ENCODE data around the gene SNW1.

Gene SNW1

DNA sequence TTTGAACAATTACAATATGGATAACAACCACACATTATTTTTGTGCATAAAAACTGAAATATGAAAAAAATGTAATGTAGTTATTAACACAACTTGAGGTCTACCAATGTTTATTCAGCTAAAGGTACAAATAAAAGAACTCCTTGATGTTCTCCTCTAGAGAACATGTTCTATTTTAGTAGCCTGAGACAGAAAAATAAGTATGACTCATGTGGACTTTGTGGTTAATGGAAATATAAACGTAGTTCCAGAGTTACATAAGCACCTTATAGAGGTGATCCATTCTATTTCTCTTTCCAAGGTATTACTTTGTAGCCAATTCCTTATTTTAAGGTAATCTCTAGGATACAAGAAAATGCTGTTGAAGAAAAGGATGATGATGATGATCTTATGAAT, 78.8 kb downstream of the SNW1 start:
- DNase-seq = no peak
- in situ Hi-C loops (cut with HindIII; ENCODE audit: low pct_ligation_motif_present, low pct_unique_long_range_greater_than_20kb, low sequenced_read_pairs) = no loop called here

DNA sequence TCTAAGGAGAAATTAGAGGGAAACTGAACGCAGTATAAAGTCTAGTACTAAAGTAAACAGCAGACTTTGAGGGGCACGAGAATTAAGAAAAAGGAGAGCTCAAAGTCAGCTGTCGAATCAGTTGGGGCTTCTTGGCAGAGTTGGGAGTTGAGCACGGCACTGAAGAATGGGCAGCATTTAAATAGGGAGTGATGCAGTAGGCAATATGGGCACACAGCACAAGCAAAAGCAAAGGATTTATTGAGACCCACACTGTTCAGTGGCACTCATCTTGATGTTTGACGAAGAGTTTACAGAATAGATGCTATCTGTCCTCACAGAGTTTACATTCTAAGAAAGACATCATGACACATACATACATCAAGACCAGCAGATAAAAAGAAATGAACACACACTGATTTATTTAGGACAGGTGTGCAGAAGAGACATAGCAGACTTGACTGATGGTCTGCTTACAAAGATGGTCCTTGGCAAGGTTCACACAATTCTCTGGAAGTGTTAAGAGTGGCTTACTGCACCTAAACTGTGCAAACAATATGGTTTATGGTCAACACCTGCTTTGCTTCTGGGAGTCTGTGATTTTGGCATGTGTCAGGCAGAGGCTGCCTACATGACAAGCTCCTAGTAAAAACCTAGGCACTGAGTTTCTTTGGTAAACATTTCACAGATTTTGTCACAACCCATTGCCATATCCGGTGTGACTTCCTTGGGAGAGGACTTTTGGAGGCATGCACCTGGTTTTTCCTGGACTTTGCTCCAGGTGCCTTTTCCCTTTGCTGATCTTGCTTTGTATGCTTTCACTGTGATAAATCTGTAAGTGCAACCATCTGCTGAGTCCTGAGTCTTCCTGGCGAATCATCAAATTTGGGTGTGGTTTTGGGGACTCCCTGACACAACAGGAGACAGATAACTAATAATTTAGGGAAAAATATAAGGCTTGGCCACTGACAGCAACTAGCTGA, 79.5 kb downstream of the SNW1 start:
- no peak for DNase-seq
- in situ Hi-C loops (cut with HindIII; ENCODE audit: low pct_ligation_motif_present, low pct_unique_long_range_greater_than_20kb, low sequenced_read_pairs) = no loop called here

DNA sequence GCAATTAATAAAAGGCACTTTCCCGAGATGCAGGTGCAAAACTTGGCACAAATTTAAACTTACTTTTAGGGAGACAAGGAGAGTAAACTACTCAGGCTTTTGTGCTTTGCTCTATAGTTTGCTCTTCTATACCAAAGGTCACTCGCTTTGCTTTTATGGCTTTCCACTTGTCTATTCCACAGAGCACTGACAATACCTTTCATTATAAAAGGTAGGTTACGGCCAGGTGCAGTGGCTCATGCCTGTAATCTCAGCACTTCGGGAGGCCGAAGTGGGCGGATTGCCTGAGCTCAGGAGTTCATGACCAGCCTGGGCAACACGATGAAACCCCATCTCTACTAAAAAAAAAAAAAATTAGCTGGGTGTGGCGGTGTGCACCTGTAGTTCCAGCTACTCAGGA, 86.0 kb downstream of the SNW1 start:
- in situ Hi-C loops (cut with HindIII; ENCODE audit: low pct_ligation_motif_present, low pct_unique_long_range_greater_than_20kb, low sequenced_read_pairs) = no loop called here

DNA sequence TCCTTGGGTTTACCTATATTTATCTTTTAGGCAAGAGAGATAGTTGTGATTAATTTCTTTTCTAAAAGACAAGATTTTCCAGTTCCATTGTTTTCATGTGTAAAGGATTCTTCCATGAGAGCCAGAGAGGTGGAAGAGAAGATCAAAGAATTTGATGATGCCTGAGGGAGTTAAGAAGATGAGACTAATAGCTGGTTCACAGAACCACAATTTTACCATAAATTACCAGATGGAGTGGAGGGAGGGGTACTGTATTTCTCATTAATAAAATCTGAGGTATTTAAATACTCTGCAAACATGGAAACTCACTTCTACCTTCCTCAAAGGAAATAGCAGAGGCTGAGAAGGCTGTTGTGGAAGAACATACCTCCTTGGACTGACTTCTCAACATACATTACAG, 87.8 kb downstream of the SNW1 start:
- in situ Hi-C loops (cut with HindIII; ENCODE audit: low pct_ligation_motif_present, low pct_unique_long_range_greater_than_20kb, low sequenced_read_pairs) = no loop called here
- DNase-seq = no peak

More for the DNA sequence above, 86.0 kb downstream of the SNW1 start:
- DNase-seq = no peak

All from ACHN (cell line).